DND-41 (cell line): Measurements from ENCODE around the gene OR10G3.

ENCODE experiments used
- EZH2 ChIP-seq: IDR thresholded peaks from 3 replicates; pipeline ENCODE4 v1.6.1; 2012; ENCODE audit warnings: borderline replicate concordance, low read depth, mild to moderate bottlenecking, moderate library complexity, low read length, inconsistent platforms; ENCODE audit not compliant: severe bottlenecking
- TF ChIP-seq, protein P1 (sequence below): IDR thresholded peaks from 2 replicates; pipeline ENCODE4 v1.5.1; 2012; ENCODE audit warnings: borderline replicate concordance, low read length, moderate library complexity, mild to moderate bottlenecking; ENCODE audit not compliant: poor library complexity, severe bottlenecking; ENCODE audit errors: extremely low read depth

DNA sequence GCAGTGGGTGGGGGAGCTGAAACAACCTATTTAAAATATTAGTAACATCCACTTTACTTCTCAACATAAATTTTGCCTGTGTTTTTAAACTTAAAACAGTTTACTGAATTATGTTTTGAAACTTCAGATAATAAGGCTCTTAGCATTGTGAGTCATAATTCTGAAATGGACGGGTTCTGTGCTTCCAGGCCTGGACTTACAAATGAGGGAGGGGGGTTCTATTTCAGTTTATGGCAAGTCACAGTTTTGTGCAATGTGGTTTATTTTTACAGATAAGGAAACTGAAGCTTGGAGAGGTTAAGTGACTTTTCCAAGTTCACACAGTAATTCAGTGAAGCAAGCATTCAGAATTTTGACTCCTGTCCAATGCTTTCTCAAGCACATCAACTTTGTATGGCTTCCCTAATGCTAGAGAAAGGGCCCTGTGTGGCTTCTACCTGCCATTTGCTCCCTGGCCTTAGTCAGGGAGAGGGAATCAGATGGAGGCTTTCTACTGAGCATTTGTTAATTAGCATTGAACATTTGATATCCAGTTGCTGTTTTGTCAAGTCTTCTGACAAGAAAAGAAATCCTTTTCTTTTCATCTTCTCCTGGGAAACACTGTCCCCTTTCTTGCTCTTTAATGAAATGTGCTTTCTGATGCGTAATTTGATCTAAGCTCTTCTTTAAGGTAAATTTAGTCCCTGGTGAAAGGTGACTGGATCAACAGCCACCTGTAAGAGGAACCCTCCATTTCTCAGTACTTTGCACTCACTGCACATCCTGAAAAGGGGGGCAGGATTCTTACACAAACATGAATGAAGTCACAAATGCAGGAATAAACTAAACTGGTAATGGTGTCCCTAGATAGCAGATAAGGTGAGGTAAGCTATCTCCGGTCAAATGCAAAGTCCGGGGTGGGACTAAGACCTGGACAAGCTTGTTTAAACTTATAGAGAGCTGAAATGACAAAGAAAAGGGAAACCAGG, 51.2 kb downstream of the OR10G3 start:
- TF ChIP-seq, protein P1, sequence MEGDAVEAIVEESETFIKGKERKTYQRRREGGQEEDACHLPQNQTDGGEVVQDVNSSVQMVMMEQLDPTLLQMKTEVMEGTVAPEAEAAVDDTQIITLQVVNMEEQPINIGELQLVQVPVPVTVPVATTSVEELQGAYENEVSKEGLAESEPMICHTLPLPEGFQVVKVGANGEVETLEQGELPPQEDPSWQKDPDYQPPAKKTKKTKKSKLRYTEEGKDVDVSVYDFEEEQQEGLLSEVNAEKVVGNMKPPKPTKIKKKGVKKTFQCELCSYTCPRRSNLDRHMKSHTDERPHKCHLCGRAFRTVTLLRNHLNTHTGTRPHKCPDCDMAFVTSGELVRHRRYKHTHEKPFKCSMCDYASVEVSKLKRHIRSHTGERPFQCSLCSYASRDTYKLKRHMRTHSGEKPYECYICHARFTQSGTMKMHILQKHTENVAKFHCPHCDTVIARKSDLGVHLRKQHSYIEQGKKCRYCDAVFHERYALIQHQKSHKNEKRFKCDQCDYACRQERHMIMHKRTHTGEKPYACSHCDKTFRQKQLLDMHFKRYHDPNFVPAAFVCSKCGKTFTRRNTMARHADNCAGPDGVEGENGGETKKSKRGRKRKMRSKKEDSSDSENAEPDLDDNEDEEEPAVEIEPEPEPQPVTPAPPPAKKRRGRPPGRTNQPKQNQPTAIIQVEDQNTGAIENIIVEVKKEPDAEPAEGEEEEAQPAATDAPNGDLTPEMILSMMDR: no peak
- no peak for TF ChIP-seq EZH2
